AG08395 (cell line): ENCODE data around the gene ZNF524.

Source experiments
- DNase-seq: peaks from one replicate; pipeline ENCODE4 v3.0.0; 2012; ENCODE audit warnings: mixed read lengths, low spot score

ZNF524 gene

GRCh38 chr19:55602104-55603001, 2.3 kb downstream of the ZNF524 start:
- DNase-seq, result no peak

- no peak for DNase-seq
Measured at GRCh38 chr19:55603115-55603514, 3.0 kb downstream of the ZNF524 start.

- DNase-seq, result no peak
Measured at GRCh38 chr19:55603581-55604292, 3.6 kb downstream of the ZNF524 start.

DNA sequence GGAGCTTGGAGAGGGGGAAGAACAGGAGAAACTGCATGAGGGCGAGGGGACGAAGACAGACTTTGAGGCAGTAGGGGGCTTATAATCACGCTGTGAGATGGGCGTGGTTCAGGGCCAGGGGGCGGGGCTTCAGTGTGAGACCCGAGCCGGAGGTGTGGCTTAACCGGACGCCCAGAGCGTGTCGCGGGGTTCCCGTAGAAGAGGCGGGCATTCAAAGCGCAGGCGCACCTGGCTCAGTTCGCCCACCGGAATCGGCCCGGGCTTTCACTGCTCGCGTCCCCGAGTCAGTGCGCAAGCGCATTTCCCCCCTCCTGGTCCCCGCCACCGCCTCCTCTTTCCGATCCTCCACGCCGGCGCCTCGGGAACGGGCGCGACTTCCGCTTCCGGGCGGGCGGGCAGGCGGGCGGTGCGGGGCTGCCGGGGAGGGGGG, 5.1 kb downstream of the ZNF524 start:
- DNase-seq, result peak; percentile 99

GRCh38 chr19:55605637-55606470, 5.8 kb downstream of the ZNF524 start, which contains the start of gene ZNF865:
Gene ZNF865 (plus strand): TSS chr19:55605647. CDS start chr19:55613619, 7,972 bp downstream.
- DNase-seq, result peak; percentile 85

GRCh38 chr19:55606471-55606787, 6.3 kb downstream of the ZNF524 start:
- no peak for DNase-seq

- DNase-seq, result no peak
Measured at GRCh38 chr19:55606817-55607216, 6.7 kb downstream of the ZNF524 start.

- DNase-seq, result no peak
Measured at GRCh38 chr19:55609326-55609725, 9.2 kb downstream of the ZNF524 start.

GRCh38 chr19:55611300-55611982, 11.4 kb downstream of the ZNF524 start:
- DNase-seq, result no peak

GRCh38 chr19:55611983-55612645, 12.0 kb downstream of the ZNF524 start:
- DNase-seq, result no peak

GRCh38 chr19:55613396-55613795, 13.3 kb downstream of the ZNF524 start:
- no peak for DNase-seq

GRCh38 chr19:55613930-55614710, 14.0 kb downstream of the ZNF524 start:
- no peak for DNase-seq

DNA sequence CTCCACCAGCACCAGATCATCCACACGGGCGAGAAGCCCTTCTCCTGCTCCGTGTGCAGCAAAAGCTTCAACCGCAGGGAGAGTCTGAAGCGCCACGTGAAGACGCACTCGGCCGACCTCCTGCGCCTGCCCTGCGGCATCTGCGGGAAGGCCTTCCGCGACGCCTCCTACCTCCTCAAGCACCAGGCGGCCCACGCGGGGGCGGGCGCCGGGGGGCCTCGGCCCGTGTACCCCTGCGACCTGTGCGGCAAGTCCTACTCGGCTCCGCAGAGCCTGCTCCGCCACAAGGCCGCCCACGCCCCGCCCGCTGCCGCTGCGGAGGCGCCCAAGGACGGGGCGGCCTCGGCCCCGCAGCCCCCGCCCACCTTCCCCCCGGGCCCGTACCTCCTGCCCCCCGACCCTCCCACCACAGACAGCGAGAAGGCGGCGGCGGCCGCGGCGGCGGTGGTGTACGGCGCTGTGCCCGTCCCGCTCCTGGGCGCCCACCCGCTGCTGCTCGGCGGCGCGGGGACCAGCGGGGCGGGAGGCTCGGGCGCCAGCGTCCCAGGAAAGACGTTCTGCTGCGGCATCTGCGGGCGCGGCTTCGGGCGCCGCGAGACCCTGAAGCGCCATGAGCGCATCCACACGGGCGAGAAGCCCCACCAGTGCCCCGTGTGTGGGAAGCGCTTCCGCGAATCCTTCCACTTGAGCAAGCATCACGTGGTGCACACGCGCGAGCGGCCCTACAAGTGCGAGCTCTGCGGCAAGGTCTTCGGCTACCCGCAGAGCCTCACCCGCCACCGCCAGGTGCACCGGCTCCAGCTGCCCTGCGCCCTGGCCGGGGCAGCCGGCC, 14.8 kb downstream of the ZNF524 start:
- no peak for DNase-seq

DNA sequence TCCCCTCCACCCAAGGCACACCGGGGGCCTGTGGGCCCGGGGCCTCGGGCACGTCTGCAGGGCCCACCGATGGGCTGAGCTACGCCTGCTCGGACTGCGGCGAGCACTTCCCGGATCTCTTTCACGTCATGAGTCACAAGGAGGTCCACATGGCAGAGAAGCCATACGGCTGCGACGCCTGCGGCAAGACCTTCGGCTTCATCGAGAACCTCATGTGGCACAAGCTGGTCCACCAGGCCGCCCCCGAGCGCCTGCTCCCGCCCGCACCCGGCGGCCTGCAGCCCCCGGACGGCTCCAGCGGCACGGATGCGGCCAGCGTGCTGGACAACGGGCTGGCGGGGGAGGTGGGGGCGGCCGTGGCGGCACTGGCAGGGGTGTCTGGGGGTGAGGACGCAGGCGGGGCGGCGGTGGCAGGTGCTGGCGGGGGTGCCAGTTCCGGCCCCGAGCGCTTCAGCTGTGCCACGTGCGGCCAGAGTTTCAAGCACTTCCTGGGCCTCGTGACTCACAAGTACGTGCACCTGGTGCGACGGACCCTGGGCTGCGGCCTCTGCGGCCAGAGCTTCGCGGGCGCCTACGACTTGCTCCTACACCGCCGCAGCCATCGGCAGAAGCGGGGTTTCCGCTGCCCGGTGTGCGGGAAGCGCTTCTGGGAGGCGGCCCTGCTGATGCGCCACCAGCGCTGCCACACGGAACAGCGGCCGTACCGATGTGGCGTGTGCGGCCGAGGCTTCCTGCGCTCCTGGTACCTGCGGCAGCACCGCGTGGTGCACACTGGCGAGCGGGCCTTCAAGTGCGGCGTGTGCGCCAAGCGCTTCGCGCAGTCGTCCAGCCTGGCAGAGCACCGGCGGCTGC, 15.7 kb downstream of the ZNF524 start:
- no peak for DNase-seq

GRCh38 chr19:55616395-55616875, 16.3 kb downstream of the ZNF524 start:
- no peak for DNase-seq

DNA sequence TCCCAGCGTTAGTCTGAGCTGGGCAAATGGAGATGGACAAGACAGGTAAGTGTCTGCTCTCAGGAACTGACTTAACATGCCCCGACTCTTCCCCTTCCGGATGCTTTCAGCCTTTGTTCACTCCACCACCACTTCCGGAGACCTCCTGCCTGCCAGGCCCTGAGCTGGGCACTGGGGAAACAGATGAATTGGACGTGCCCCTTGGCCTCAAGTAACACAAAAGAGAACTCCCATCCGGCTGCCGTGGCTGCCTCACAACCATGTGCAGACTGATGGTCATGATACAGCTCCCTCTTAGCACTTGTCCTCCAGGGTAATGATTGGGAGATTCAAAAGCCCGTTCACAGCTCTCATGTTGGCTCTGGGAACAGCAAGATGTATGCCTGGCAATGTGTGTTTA, 17.3 kb downstream of the ZNF524 start:
- DNase-seq, result no peak

GRCh38 chr19:55618426-55618825, 18.3 kb downstream of the ZNF524 start:
- no peak for DNase-seq

DNA sequence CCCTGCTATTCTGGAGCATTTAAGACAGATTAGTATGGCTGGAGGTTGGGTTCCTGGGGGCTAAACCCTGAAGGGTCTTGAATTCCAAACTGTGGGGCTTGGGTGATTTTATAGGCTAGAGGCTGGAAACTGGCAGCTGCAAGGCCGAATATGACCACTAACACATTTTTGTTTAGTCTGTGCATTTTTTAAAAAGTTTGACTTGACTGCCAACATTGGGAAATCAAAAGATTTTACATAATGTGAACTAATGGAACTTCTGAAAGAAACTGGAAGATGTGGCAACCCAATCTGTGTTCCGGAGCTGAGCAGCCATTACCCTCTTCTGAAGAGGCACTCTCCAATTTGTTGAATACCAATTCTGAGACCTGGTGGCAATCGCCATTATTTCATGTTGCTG, 19.2 kb downstream of the ZNF524 start:
- DNase-seq, result peak; percentile 29
